GM19452 (cell line): ENCODE results near the gene KHDRBS1.
A peak's percentile ranks its signal among the peaks of the same experiment; 100 is the strongest.
"Not testable (repeated sequence)": the region's sequence is repeated elsewhere in the genome, so short reads cannot be mapped to it uniquely, and the experiment has no call there.

ENCODE experiments used
- ATAC-seq: cut with Tn5 transposase; IDR thresholded peaks from one replicate; pipeline ENCODE4 v1.9.1; 2021; ENCODE audit not compliant: unreplicated experiment

Gene KHDRBS1

GRCh38 chr1:32062867-32063230 lies 49.2 kb downstream of the KHDRBS1 start:
- ATAC-seq, result no peak

- ATAC-seq, result no peak
Observed at GRCh38 chr1:32063261-32063681, 49.6 kb downstream of the KHDRBS1 start.

- not testable (repeated sequence) for ATAC-seq
Observed at GRCh38 chr1:32065613-32066488, 52.2 kb downstream of the KHDRBS1 start.

GRCh38 chr1:32066489-32066873 lies 52.8 kb downstream of the KHDRBS1 start:
- no peak for ATAC-seq

GRCh38 chr1:32068957-32069588 lies 55.4 kb downstream of the KHDRBS1 start:
- no peak for ATAC-seq

GRCh38 chr1:32071758-32072621 lies 58.3 kb downstream of the KHDRBS1 start:
- no peak for ATAC-seq

- peak; percentile 84 for ATAC-seq
Observed at GRCh38 chr1:32072622-32073298, 59.1 kb downstream of the KHDRBS1 start, which contains the start of gene TMEM39B. Gene TMEM39B (plus strand): TSS chr1:32072939. CDS start chr1:32073048, 109 bp downstream.

- ATAC-seq, result peak; percentile 2
Observed at GRCh38 chr1:32073299-32074229, 59.9 kb downstream of the KHDRBS1 start.

- ATAC-seq, result no peak
Observed at GRCh38 chr1:32074841-32075240, 61.2 kb downstream of the KHDRBS1 start.

- no peak for ATAC-seq
Observed at GRCh38 chr1:32077451-32077850, 63.8 kb downstream of the KHDRBS1 start.

GRCh38 chr1:32082022-32082421 lies 68.4 kb downstream of the KHDRBS1 start:
- ATAC-seq, result no peak

- ATAC-seq, result not testable (repeated sequence)
Observed at GRCh38 chr1:32086381-32086780, 72.7 kb downstream of the KHDRBS1 start.

GRCh38 chr1:32091176-32091575 lies 77.5 kb downstream of the KHDRBS1 start:
- no peak for ATAC-seq

GRCh38 chr1:32091591-32091990 lies 77.9 kb downstream of the KHDRBS1 start:
- no peak for ATAC-seq
